Measurements from ENCODE around the gene PLAAT2. TPM values are rescaled to one million over a fixed set of nuclear protein-coding genes. Genes with fewer than 3 reads are reported as not detected.

Gene PLAAT2
- total and polyA plus RNA-seq, 4 donors = 0.32 to 0.44 TPM; not detected in 2

GRCh38 chr11:63595296-63595695 is 32.1 kb upstream of the PLAAT2 start:
- H3K27ac ChIP-seq (ENCODE audit: low read depth in 1 of 2, low read length in 2 of 2) = no peak overlapping the region
- no peaks in the 10 kb centered on the region for H3K27me3 ChIP-seq (ENCODE audit: control insufficient read depth in 4 of 4, insufficient read depth in 4 of 4, low read length in 3 of 4)
- no peak overlapping the region for H3K9ac ChIP-seq (ENCODE audit: low read depth in 1 of 2, low read length in 2 of 2)
- no peak for TF ChIP-seq FOXA2 (IDR thresholded peaks at IDR 0.05)
- TF ChIP-seq CTCF (IDR thresholded peaks at IDR 0.05; ENCODE audit: low read depth, low read length, missing input control) = no peak
- TF ChIP-seq SP1 (IDR thresholded peaks at IDR 0.05) = no peak
- no peak for TF ChIP-seq EGR1 (IDR thresholded peaks at IDR 0.05; ENCODE audit: low read depth in 2 of 2)
- no peak overlapping the region for H3K4me3 ChIP-seq (ENCODE audit: low read depth in 1 of 3, low read length in 3 of 3)
- no peaks in the 10 kb centered on the region for H3K4me1 ChIP-seq (ENCODE audit: control insufficient read depth in 4 of 4, insufficient read depth in 4 of 4, low read length in 3 of 4)
- H3K36me3 ChIP-seq (ENCODE audit: control insufficient read depth in 4 of 4, insufficient read depth in 3 of 4, low read depth in 1 of 4, low read length in 3 of 4) = peaks cover 6 to 32% (median 16%) of the 10 kb centered on the region in 4 donors
- H3K9me3 ChIP-seq (ENCODE audit: control insufficient read depth in 4 of 4, low read length in 3 of 4) = no peaks in the 10 kb centered on the region
- DNase-seq (ENCODE audit: low spot score) = no peak
- WGBS = 94% methylated on average over 4 of the region's 4 CpGs

GRCh38 chr11:63592975-63593395 is 29.8 kb upstream of the PLAAT2 start:
- no peak overlapping the region for H3K27ac ChIP-seq (ENCODE audit: low read depth in 1 of 2, low read length in 2 of 2)
- H3K4me3 ChIP-seq (ENCODE audit: low read depth in 1 of 3, low read length in 3 of 3) = no peak overlapping the region
- no peaks in the 10 kb centered on the region for H3K27me3 ChIP-seq (ENCODE audit: control insufficient read depth in 4 of 4, insufficient read depth in 4 of 4, low read length in 3 of 4)
- H3K9me3 ChIP-seq (ENCODE audit: control insufficient read depth in 4 of 4, low read length in 3 of 4) = no peaks in the 10 kb centered on the region
- H3K36me3 ChIP-seq (ENCODE audit: control insufficient read depth in 4 of 4, insufficient read depth in 3 of 4, low read depth in 1 of 4, low read length in 3 of 4) = peaks cover 7 to 37% (median 23%) of the 10 kb centered on the region in 4 donors
- WGBS = 85% methylated on average over 4 of the region's 4 CpGs
- TF ChIP-seq FOXA1 (IDR thresholded peaks at IDR 0.05) (no peak), REST (IDR thresholded peaks at IDR 0.05) (peak; percentile 32), RAD21 (IDR thresholded peaks at IDR 0.05) (peak; percentile 78 to 85), GABPA (IDR thresholded peaks at IDR 0.05 in 1 of 2, conservative IDR thresholded peaks at IDR 0.05 in 1 of 2) (no peak), CTCF (IDR thresholded peaks at IDR 0.05; ENCODE audit: low read depth, low read length, missing input control) (peak; percentile 54), TAF1 (conservative IDR thresholded peaks at IDR 0.05) (no peak)
- no peak overlapping the region for H3K9ac ChIP-seq (ENCODE audit: low read depth in 1 of 2, low read length in 2 of 2)
- DNase-seq (ENCODE audit: low spot score) = no peak
- H3K4me1 ChIP-seq (ENCODE audit: control insufficient read depth in 4 of 4, insufficient read depth in 4 of 4, low read length in 3 of 4) = no peaks in the 10 kb centered on the region
